A549 (cell line): ENCODE results near the gene LAMA3. TPM values are rescaled to one million over a fixed set of nuclear protein-coding genes. Genes with fewer than 3 reads are reported as not detected.

Experiments used
- ATAC-seq, 2 experiments: fragments of 200-7000 bp in 1 of 2; fragments of >200 bp in 1 of 2; cut with Nextera tagmentation in 1 of 2; cut with Tn5 transposase in 1 of 2; 3 replicates each; pipeline versions ENCODE4 v1.8.0 to v1.9.1; 2018 to 2020; ENCODE audit warnings: mild to moderate bottlenecking in 1 of 2, moderate library complexity in 1 of 2
- CTCF ChIA-PET: fragments of 300-600 bp; sonication (Branson Sonifier 250); formaldehyde crosslinking; extraction: SDS; loops from one replicate; lab custom pipeline; 2021; ENCODE audit warnings: antibody characterized with exemption, inconsistent platforms; lab: Yijun Ruan, JAX
- POLR2A ChIA-PET: fragments of 350-600 bp; formaldehyde crosslinking; extraction: SDS; loops from one replicate; lab custom pipeline; 2021; ENCODE audit warnings: antibody characterized with exemption, inconsistent platforms; lab: Yijun Ruan, JAX
- DNase-seq, 2 experiments: peaks; one replicate each; pipeline versions ENCODE4 v3.0.0 to v3.0.0-alpha.2; 2011 to 2016; ENCODE audit warnings: low read depth in 1 of 2, low spot score in 1 of 2
- FAIRE-seq: peaks from 2 replicates; lab custom pipeline; 2011; peaks lifted over from hg19 to GRCh38; lab: Jason Lieb, UNC
- H3K27ac ChIP-seq, 2 experiments: fragments of >200 bp; sonication (Bioruptor Twin); formaldehyde crosslinking; 3 replicates each; pipeline ENCODE4 v1.5.1; 2016 to 2017
- H3K4me1 ChIP-seq: fragments of >200 bp; sonication (Bioruptor Twin); formaldehyde crosslinking; 3 replicates; pipeline ENCODE4 v1.6.1; 2016
- H3K4me2 ChIP-seq: fragments of >200 bp; sonication (Bioruptor Twin); formaldehyde crosslinking; 3 replicates; pipeline ENCODE4 v1.6.1; 2016
- H3K4me3 ChIP-seq: fragments of >200 bp; sonication (Bioruptor Twin); formaldehyde crosslinking; 3 replicates; pipeline ENCODE4 v1.5.1; 2016
- H3K9me3 ChIP-seq: fragments of >200 bp; sonication (Bioruptor Twin); formaldehyde crosslinking; 3 replicates; pipeline ENCODE4 v1.6.1; 2016
- BHLHE40 ChIP-seq: IDR thresholded peaks from 2 replicates; pipeline ENCODE4 v1.6.1; 2012; ENCODE audit warnings: low read depth, low read length, inconsistent platforms
- CBX2 ChIP-seq: fragments of 200-600 bp; sonication (generic); IDR thresholded peaks from 2 replicates; pipeline ENCODE4 v1.6.1; 2016; ENCODE audit warnings: low read depth, mild to moderate bottlenecking, borderline replicate concordance
- CBX8 ChIP-seq: fragments of 200-600 bp; sonication (generic); IDR thresholded peaks from 2 replicates; pipeline ENCODE4 v1.6.1; 2016
- E2F6 ChIP-seq: IDR thresholded peaks from 2 replicates; pipeline ENCODE4 v1.6.1; 2012; ENCODE audit warnings: low read depth, borderline replicate concordance
- ELK1 ChIP-seq: fragments of 150-350 bp; IDR thresholded peaks from 2 replicates; pipeline ENCODE4 v1.6.1; 2014; ENCODE audit warnings: low read depth, mild to moderate bottlenecking, low read length
- FOXS1 ChIP-seq: fragments of 250-450 bp; sonication (Bioruptor Pico); IDR thresholded peaks from 2 replicates; pipeline ENCODE4 v1.5.0; 2020; ENCODE audit warnings: mild to moderate bottlenecking, moderate library complexity
- GATA3 ChIP-seq: IDR thresholded peaks from 2 replicates; pipeline ENCODE4 v1.6.1; 2012; ENCODE audit warnings: borderline replicate concordance
- HDAC2 ChIP-seq: fragments of 200-600 bp; sonication (generic); IDR thresholded peaks from 2 replicates; pipeline ENCODE4 v1.6.1; 2016
- HOXA7 ChIP-seq: fragments of 250-450 bp; sonication (Bioruptor Pico); IDR thresholded peaks from 2 replicates; pipeline ENCODE4 v1.5.0; 2020; ENCODE audit warnings: mild to moderate bottlenecking, moderate library complexity
- HOXB5 ChIP-seq: fragments of 250-450 bp; sonication (Bioruptor Pico); IDR thresholded peaks from 2 replicates; pipeline ENCODE4 v1.5.0; 2020; ENCODE audit warnings: mild to moderate bottlenecking, moderate library complexity
- KDM5A ChIP-seq: fragments of 200-600 bp; sonication (generic); IDR thresholded peaks from 2 replicates; pipeline ENCODE4 v1.6.1; 2016; ENCODE audit warnings: antibody characterized with exemption, mild to moderate bottlenecking
- MAX ChIP-seq: IDR thresholded peaks from 2 replicates; pipeline ENCODE4 v1.6.1; 2012
- MYC ChIP-seq: IDR thresholded peaks from 2 replicates; pipeline ENCODE4 v1.6.1; 2012; ENCODE audit warnings: mild to moderate bottlenecking, inconsistent platforms, low read length, improper control_type of control experiment, borderline replicate concordance
- NFE2L2 ChIP-seq: fragments of 150-350 bp; conservative IDR thresholded peaks from 2 replicates; pipeline ENCODE4 v1.6.1; 2014; ENCODE audit warnings: low read length
- NPAS2 ChIP-seq: fragments of 250-450 bp; sonication (Bioruptor Pico); IDR thresholded peaks from 2 replicates; pipeline ENCODE4 v1.8.0; 2022; ENCODE audit warnings: mild to moderate bottlenecking, moderate library complexity, borderline replicate concordance
- PBX3 ChIP-seq: IDR thresholded peaks from 2 replicates; pipeline ENCODE4 v1.6.1; 2012
- POLR2AphosphoS2 ChIP-seq: conservative IDR thresholded peaks from 2 replicates; pipeline ENCODE4 v1.6.1; 2012; ENCODE audit warnings: low read length, improper control_type of control experiment, inconsistent platforms
- RCOR1 ChIP-seq: fragments of 150-350 bp; IDR thresholded peaks from 2 replicates; pipeline ENCODE4 v1.6.1; 2014; ENCODE audit warnings: antibody characterized with exemption, low read length, low read depth
- RFX5 ChIP-seq: fragments of 450-650 bp; IDR thresholded peaks from 2 replicates; pipeline ENCODE4 v1.7.1; 2014; ENCODE audit warnings: antibody characterized with exemption, mild to moderate bottlenecking, moderate library complexity
- RNF2 ChIP-seq: fragments of 200-600 bp; sonication (generic); IDR thresholded peaks from 2 replicates; pipeline ENCODE4 v1.6.1; 2016; ENCODE audit warnings: low read depth, mild to moderate bottlenecking, antibody characterized with exemption, moderate library complexity, borderline replicate concordance
- USF2 ChIP-seq: fragments of 450-650 bp; IDR thresholded peaks from 2 replicates; pipeline ENCODE4 v1.6.1; 2014; ENCODE audit warnings: antibody characterized with exemption
- ZC3H11A ChIP-seq: fragments of 450-650 bp; IDR thresholded peaks from 2 replicates; pipeline ENCODE4 v1.6.1; 2014; ENCODE audit warnings: antibody characterized with exemption, mild to moderate bottlenecking
- ZNF302 ChIP-seq: fragments of 250-450 bp; sonication (Bioruptor Pico); IDR thresholded peaks from 2 replicates; pipeline ENCODE4 v1.9.0; 2021; ENCODE audit warnings: inconsistent platforms, mild to moderate bottlenecking, moderate library complexity
- WGBS: methylation state at CpG from one replicate; pipeline ENCODE4 v1.1.6; 2017; ENCODE audit errors: missing lambda C conversion rate; 5-methylcytosine and 5-hydroxymethylcytosine counted together
- polyA plus RNA-seq, 4 experiments: library from polyadenylated mRNA; depleted of rRNA in 3 of 4; stranded (reverse); fragments of >200 nt; fragmentation: RNase III in 1 of 4; extraction: RNeasy Plus Mini Kit Qiagen cat#74134 plus additional on column Dnase treatment in 1 of 4; gene quantifications; 2 replicates in 3 of 4; 3 replicates in 1 of 4; pipeline ENCODE4 v1.2.3, GENCODE V29; 2011 to 2017

The LAMA3 gene
- polyA plus RNA-seq, 2 of the 4 experiments (the other 2 are of a cell fraction) = 18.2 to 31.0 TPM

- H3K4me1 ChIP-seq = peaks cover 48% of the 10 kb centered on the region
- ChIA-PET POLR2A (no interaction called here), CTCF (no interaction called here)
- peak overlapping the region in 1 of 2 experiments; percentile 45; a peak in 1 of 6 replicates for H3K27ac ChIP-seq
- TF ChIP-seq NPAS2 (CRISPR knock-in tag) (no peak), POLR2AphosphoS2 (no peak), RFX5 (no peak), MAX (no peak), ELK1 (no peak), RCOR1 (no peak), ZNF302 (no peak), BHLHE40 (no peak), HOXB5 (CRISPR knock-in tag) (no peak), CBX2 (no peak), HOXA7 (CRISPR knock-in tag) (no peak), USF2 (no peak), MYC (no peak), HDAC2 (no peak), GATA3 (no peak), KDM5A (no peak), PBX3 (no peak)
- H3K4me2 ChIP-seq = 0 out of 3 replicates have a peak overlapping the region, but pooled peaks have one; percentile 0
- WGBS = 65% methylated on average over 4 of the region's 4 CpGs
- H3K4me3 ChIP-seq = no peak overlapping the region
- FAIRE-seq (no peak), ATAC-seq (no peak), DNase-seq (no peak)
- H3K9me3 ChIP-seq = no peaks in the 10 kb centered on the region
Observed at GRCh38 chr18:23743733-23744333, 54.6 kb downstream of the LAMA3 start.

GRCh38 chr18:23745366-23745765 lies 56.1 kb downstream of the LAMA3 start:
- H3K4me3 ChIP-seq = no peak overlapping the region
- CTCF ChIA-PET = no interaction called here
- TF ChIP-seq RNF2 (no peak), CBX2 (no peak), FOXS1 (CRISPR knock-in tag) (no peak), CBX8 (no peak), HDAC2 (no peak), NFE2L2 (no peak), ZC3H11A (no peak), E2F6 (no peak), ELK1 (no peak)
- TF ChIP-seq, all 56 proteins: peak for 0
- no peak for DNase-seq
- H3K27ac ChIP-seq = no peak overlapping the region; a peak in 1 of 6 replicates
- H3K9me3 ChIP-seq = no peaks in the 10 kb centered on the region
- no peak for FAIRE-seq
- ATAC-seq = no peak
- H3K4me2 ChIP-seq = no peak overlapping the region
- 91% methylated on average over 2 of the region's 2 CpGs for WGBS
- peaks cover 32% of the 10 kb centered on the region for H3K4me1 ChIP-seq
- POLR2A ChIA-PET = no interaction called here
